GM19025 (cell line): ENCODE measurements around the gene ARRDC2.

Source experiments
- ATAC-seq: cut with Tn5 transposase; IDR thresholded peaks from one replicate; pipeline ENCODE4 v1.9.1; 2021; ENCODE audit warnings: mild to moderate bottlenecking, low read depth, moderate library complexity; ENCODE audit not compliant: unreplicated experiment

Gene ARRDC2

DNA sequence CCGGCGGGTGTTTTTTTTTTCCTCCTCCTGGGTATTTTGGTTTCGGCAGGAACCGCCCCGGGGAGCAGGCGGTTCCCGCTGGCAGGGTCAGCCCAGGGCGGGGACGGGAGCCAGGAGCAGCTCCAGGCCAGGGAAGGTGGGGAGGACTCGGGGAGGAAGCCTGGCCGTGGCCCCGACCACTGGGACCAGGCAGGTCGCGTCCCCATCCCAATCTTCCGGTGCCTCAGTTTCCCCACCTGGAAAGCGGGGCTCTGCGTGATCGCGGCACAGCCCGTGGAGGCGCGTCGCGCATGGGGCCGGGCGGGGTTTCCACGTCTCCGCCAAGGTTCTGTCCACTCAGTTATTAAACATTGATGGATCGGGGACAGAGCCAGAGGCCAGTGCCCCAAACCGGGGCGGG lies 43.9 kb downstream of the ARRDC2 start:
- ATAC-seq: no peak

DNA sequence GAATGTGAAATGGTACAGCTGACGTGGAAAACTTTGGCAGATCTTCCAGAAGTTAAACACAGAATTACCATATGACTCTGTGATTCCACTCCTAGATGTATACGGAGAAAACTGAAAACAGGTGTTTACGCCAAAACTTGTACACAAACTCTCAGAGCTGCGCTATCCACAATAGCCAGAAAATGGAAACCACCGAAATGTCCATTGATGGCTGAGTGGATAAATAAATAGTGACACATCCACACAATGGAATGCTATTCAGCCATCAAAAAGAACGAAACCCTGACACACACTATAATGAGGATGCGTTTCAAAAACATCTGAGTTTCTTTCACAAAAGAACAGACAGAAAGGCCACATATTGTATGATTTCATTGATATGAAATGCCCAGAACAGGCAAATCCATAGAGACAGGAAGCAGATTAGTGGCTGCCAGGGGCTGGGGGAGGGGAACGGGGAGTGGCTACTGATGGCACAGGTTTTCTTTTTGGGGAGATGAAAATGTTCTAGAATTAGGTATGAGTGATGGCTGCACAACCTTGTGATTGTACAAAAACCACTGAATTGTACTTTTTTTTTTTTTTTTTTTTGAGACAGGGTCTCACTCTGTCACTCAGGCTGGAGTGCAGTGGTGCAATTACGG lies 45.7 kb downstream of the ARRDC2 start:
- no peak for ATAC-seq

GRCh38 chr19:18055967-18056366 lies 48.0 kb downstream of the ARRDC2 start:
- no peak for ATAC-seq

GRCh38 chr19:18057557-18057956 lies 49.6 kb downstream of the ARRDC2 start:
- ATAC-seq: no peak

DNA sequence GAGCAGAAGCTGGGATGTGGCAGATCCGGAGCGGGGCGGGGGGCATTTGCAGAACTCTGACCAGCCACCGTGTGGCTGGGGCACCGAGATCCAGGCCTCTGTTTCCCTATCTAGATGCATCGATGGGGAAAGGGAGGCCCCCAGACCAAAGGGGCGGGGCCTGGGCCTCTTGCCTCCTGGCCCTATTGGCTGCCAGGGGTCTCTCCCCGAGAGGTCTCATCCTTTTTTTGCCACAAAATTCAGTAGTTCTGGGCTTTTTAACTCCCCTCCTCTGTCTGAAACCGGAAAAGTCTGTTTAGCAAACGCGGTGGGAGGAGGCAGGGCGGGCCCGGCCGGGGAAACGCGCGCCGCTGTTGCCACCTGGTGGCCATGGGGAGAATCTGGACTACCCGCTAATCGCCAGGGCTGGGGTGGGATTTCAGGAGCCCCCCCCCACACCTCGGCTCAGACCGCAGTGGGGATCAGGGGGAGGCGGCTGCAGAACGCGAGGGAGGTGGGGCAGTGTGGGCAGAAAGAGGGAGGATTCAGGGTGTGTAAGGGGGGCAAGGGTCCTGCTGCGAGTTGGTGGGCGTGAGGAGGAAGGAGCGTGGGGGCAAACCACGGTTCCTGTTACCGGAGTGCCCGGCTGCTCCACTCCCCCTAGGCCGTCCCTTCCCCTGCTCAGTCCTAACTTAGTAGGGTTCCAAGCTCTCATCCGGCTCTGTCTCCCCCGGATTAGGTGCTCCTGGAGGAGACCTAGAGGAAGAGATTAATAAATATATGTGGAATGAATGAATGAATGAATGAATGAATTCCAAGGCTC lies 50.4 kb downstream of the ARRDC2 start:
- no peak for ATAC-seq

DNA sequence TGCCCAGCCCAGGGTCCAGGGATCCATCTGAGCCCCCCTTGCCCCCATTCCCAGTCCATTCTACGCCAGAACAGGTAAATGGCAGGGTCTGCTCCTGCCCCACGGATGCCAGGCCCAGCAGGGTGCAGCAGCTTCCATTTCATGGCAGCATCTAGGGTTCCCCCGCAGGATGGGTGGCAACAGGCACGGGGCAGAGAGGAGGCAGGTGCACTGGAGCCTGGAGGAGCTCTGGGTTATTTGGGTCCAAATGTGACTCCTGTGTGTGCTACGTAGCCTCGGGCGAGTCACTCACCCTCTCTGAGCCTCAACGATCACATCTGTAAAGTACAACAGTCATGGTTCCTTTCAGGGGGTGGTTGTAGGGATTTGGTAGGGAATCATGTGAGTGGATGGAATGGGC lies 51.3 kb downstream of the ARRDC2 start:
- ATAC-seq: no peak

GRCh38 chr19:18059902-18060301 lies 51.9 kb downstream of the ARRDC2 start:
- ATAC-seq: no peak

- no peak for ATAC-seq
Observed at GRCh38 chr19:18060472-18060871, 52.5 kb downstream of the ARRDC2 start.

- ATAC-seq: no peak
Observed at GRCh38 chr19:18062028-18062427, 54.1 kb downstream of the ARRDC2 start.

- no peak for ATAC-seq
Observed at GRCh38 chr19:18063463-18063862, 55.5 kb downstream of the ARRDC2 start.
